SU-DHL-6 (cell line): ENCODE measurements around the gene TMEM74B.

Experiments used
- H2AFZ ChIP-seq: fragments of 200-600 bp; sonication (generic); 2 replicates; pipeline ENCODE4 v1.6.1; 2014; ENCODE audit warnings: low read depth, mild to moderate bottlenecking, moderate library complexity, mixed read lengths, antibody characterized with exemption, low read length; ENCODE audit not compliant: severe bottlenecking
- H3F3A ChIP-seq: fragments of 200-600 bp; shearing (Covaris generic); 2 replicates; pipeline ENCODE4 v1.6.0; 2016; ENCODE audit warnings: antibody characterized with exemption, mild to moderate bottlenecking; ENCODE audit not compliant: insufficient read depth
- H3K27ac ChIP-seq: fragments of 200-600 bp; sonication (generic); 2 replicates; pipeline ENCODE4 v1.5.1; 2016; ENCODE audit warnings: low read depth, mild to moderate bottlenecking, low read length, moderate library complexity, mixed read lengths
- H3K27me3 ChIP-seq: fragments of 200-600 bp; sonication (generic), shearing (Covaris generic); 2 replicates; pipeline ENCODE4 v1.6.0; 2014; ENCODE audit warnings: mild to moderate bottlenecking, low read length
- H3K36me3 ChIP-seq: fragments of 200-600 bp; sonication (generic); 2 replicates; pipeline ENCODE4 v1.6.1; 2014; ENCODE audit warnings: mild to moderate bottlenecking, low read length, mixed read lengths
- H3K4me2 ChIP-seq: fragments of 300-600, 200-600 bp; shearing (Covaris generic), sonication (generic); 2 replicates; pipeline ENCODE4 v1.6.0; 2014; ENCODE audit warnings: low read length, low read depth, mild to moderate bottlenecking; ENCODE audit not compliant: poor library complexity, severe bottlenecking
- H3K4me3 ChIP-seq: fragments of 200-600 bp; sonication (generic); 2 replicates; pipeline ENCODE4 v1.5.1; 2014; ENCODE audit warnings: antibody characterized with exemption, low read length, mild to moderate bottlenecking, mixed read lengths; ENCODE audit not compliant: insufficient read depth, poor library complexity, severe bottlenecking
- H3K79me2 ChIP-seq: fragments of 200-600 bp; sonication (generic); 2 replicates; pipeline ENCODE4 v1.6.1; 2014; ENCODE audit warnings: mild to moderate bottlenecking, low read length, moderate library complexity; ENCODE audit not compliant: insufficient read depth
- H3K9ac ChIP-seq: fragments of 200-600 bp; sonication (generic); 2 replicates; pipeline ENCODE4 v1.7.0; 2014; ENCODE audit warnings: mild to moderate bottlenecking, low read length
- H3K9me2 ChIP-seq: fragments of 200-600 bp; sonication (generic); replicated peaks from 2 replicates; pipeline ENCODE4 v1.6.1; 2014; ENCODE audit warnings: low read length; ENCODE audit not compliant: insufficient read depth
- H3K9me3 ChIP-seq: fragments of 200-600 bp; sonication (generic); 2 replicates; pipeline ENCODE4 v1.6.1; 2014; ENCODE audit warnings: low read length, mixed read lengths; ENCODE audit not compliant: insufficient read depth
- H4K20me1 ChIP-seq: fragments of 200-600 bp; sonication (generic); 2 replicates; pipeline ENCODE4 v1.6.1; 2014; ENCODE audit warnings: low read depth, mild to moderate bottlenecking, antibody characterized with exemption, low read length, moderate library complexity, mixed read lengths
- CTCF ChIP-seq: fragments of 200-600 bp; sonication (generic); IDR thresholded peaks from one replicate; pipeline ENCODE4 v1.5.1; 2017; ENCODE audit warnings: antibody characterized with exemption, mild to moderate bottlenecking, low read length, moderate library complexity; ENCODE audit not compliant: insufficient read depth, poor library complexity, severe bottlenecking
- EZH2phosphoT487 ChIP-seq: fragments of 200-600 bp; sonication (generic), shearing (Covaris generic); conservative IDR thresholded peaks from 2 replicates; pipeline ENCODE4 v1.6.1; 2018; ENCODE audit warnings: mild to moderate bottlenecking, antibody characterized with exemption, low read length, moderate library complexity, mixed read lengths

TMEM74B gene

GRCh38 chr20:1164871-1165270 lies 19.9 kb downstream of the TMEM74B start:
- no peaks in the 10 kb centered on the region for H3K9me2 ChIP-seq
- no peak overlapping the region for H3K4me3 ChIP-seq
- no peak overlapping the region for H2AFZ ChIP-seq
- TF ChIP-seq CTCF = no peak
- no peak for TF ChIP-seq EZH2phosphoT487
- no peak overlapping the region for H3K27ac ChIP-seq
- no peaks in the 10 kb centered on the region for H3K36me3 ChIP-seq
- no peaks in the 10 kb centered on the region for H4K20me1 ChIP-seq
- no peaks in the 10 kb centered on the region for H3K27me3 ChIP-seq
- H3F3A ChIP-seq = no peaks in the 10 kb centered on the region
- H3K9ac ChIP-seq = no peak overlapping the region
- H3K79me2 ChIP-seq = no peaks in the 10 kb centered on the region
- no peak overlapping the region for H3K4me2 ChIP-seq
- no peaks in the 10 kb centered on the region for H3K9me3 ChIP-seq

DNA sequence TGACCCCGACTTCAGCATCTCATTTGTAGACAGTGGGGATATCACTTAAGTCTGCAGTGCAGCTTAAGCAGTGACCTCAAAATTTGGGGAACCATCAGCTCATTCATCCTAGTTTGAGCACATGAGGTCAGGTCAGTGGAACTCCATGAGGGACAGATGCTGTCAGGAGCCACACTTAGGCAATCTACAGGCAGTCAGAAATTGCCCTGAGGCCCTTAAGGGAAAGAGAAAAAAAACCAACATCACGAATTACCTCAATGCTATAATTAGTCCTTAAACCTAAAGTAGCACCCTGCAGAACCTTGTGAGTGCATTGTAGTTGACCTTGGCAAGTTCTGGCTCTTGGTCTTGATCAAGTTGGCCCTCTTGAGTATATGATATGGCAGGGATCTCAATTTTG lies 21.1 kb downstream of the TMEM74B start:
- Histone ChIP-seq H3K4me2 (no peak overlapping the region), H3K9ac (no peak overlapping the region), H3K79me2 (no peaks in the 10 kb centered on the region), H3K9me2 (no peaks in the 10 kb centered on the region), H2AFZ (no peak overlapping the region), H3F3A (no peaks in the 10 kb centered on the region), H3K36me3 (no peaks in the 10 kb centered on the region), H3K4me3 (no peak overlapping the region), H3K27me3 (no peaks in the 10 kb centered on the region), H3K27ac (no peak overlapping the region), H4K20me1 (no peaks in the 10 kb centered on the region), H3K9me3 (no peaks in the 10 kb centered on the region)
- TF ChIP-seq EZH2phosphoT487 = no peak
- no peak for TF ChIP-seq CTCF

- H3K4me2 ChIP-seq = no peak overlapping the region
- H3K9ac ChIP-seq = no peak overlapping the region
These were observed 21.7 kb downstream of the TMEM74B start for GRCh38 chr20:1163105-1163504.

More at GRCh38 chr20:1163105-1163504, 21.7 kb downstream of the TMEM74B start:
- TF ChIP-seq CTCF (no peak), EZH2phosphoT487 (no peak)
- Histone ChIP-seq H3K27ac (no peak overlapping the region), H3K9me3 (no peaks in the 10 kb centered on the region), H3K27me3 (no peaks in the 10 kb centered on the region), H3F3A (no peaks in the 10 kb centered on the region), H3K9me2 (no peaks in the 10 kb centered on the region), H3K36me3 (no peaks in the 10 kb centered on the region), H3K4me3 (no peak overlapping the region), H2AFZ (no peak overlapping the region), H4K20me1 (no peaks in the 10 kb centered on the region), H3K79me2 (no peaks in the 10 kb centered on the region)
